OCI-LY7 (cell line): ENCODE results near the gene MFSD2A.
"Not testable (repeated sequence)": the region's sequence is repeated elsewhere in the genome, so short reads cannot be mapped to it uniquely, and the experiment has no call there.

Experiments used
- CTCF ChIP-seq: fragments of 200-600 bp; sonication (generic); conservative IDR thresholded peaks from 2 replicates; pipeline ENCODE4 v1.5.1; 2014; ENCODE audit warnings: mild to moderate bottlenecking, antibody characterized with exemption, low read length, moderate library complexity, mixed read lengths
- EZH2phosphoT487 ChIP-seq: fragments of 200-600 bp; sonication (generic); IDR thresholded peaks from 2 replicates; pipeline ENCODE4 v1.6.1; 2018; ENCODE audit warnings: low read depth, borderline replicate concordance, mild to moderate bottlenecking, mixed run types, antibody characterized with exemption, low read length, moderate library complexity, mixed read lengths

- not testable (repeated sequence) for TF ChIP-seq CTCF, EZH2phosphoT487
Observed at GRCh38 chr1:40007481-40008034, 52.6 kb downstream of the MFSD2A start.
